Common myeloid progenitor, CD34-positive (primary cell): ENCODE results near the gene TMEM170B.

Source experiments
- CTCF ChIA-PET: fragments of 350-600 bp; sonication (Branson Sonifier 250); formaldehyde crosslinking; loops from one replicate; lab custom pipeline; 2021; ENCODE audit warnings: antibody characterized with exemption; lab: Charles Lee
- POLR2A ChIA-PET: fragments of 350-600 bp; sonication (Branson Sonifier 250); formaldehyde crosslinking; loops from one replicate; lab custom pipeline; 2021; ENCODE audit warnings: antibody characterized with exemption; lab: Charles Lee
- DNase-seq, 3 donors: peaks; one replicate each; pipeline versions ENCODE4 v3.0.0 to v3.0.0-alpha.2; 2013
- H3K27ac ChIP-seq, 2 experiments: 1 replicate in 1 of 2; 2 replicates in 1 of 2; pipeline ENCODE4 v1.7.0; 2013; ENCODE audit warnings: inconsistent platforms in 2 of 2, low read length in 2 of 2, mild to moderate bottlenecking in 2 of 2, low read depth in 1 of 2, moderate library complexity in 1 of 2; ENCODE audit not compliant: severe bottlenecking in 2 of 2, insufficient read depth in 1 of 2, poor library complexity in 1 of 2
- H3K27me3 ChIP-seq, 5 experiments: replicated peaks in 2 of 5; 1 replicate in 3 of 5; 2 replicates in 2 of 5; pipeline versions ENCODE4 v1.6.1 to v1.7.0; 2013; ENCODE audit warnings: low read length in 4 of 5, mild to moderate bottlenecking in 2 of 5, moderate library complexity in 2 of 5, inconsistent platforms in 1 of 5; ENCODE audit not compliant: insufficient read depth in 5 of 5, control insufficient read depth in 4 of 5
- H3K36me3 ChIP-seq, 4 experiments: 1 replicate in 2 of 4; 2 replicates in 2 of 4; pipeline versions ENCODE4 v1.6.1 to v1.7.0; 2013; ENCODE audit warnings: low read length in 3 of 4, control low read depth in 1 of 4, mild to moderate bottlenecking in 1 of 4; ENCODE audit not compliant: control insufficient read depth in 4 of 4, insufficient read depth in 4 of 4
- H3K4me1 ChIP-seq, 4 experiments: 1 replicate in 3 of 4; 2 replicates in 1 of 4; pipeline versions ENCODE4 v1.6.1 to v1.7.1; 2013; ENCODE audit warnings: low read length in 3 of 4, mild to moderate bottlenecking in 3 of 4, control low read depth in 1 of 4, inconsistent platforms in 1 of 4, moderate library complexity in 1 of 4; ENCODE audit not compliant: control insufficient read depth in 4 of 4, insufficient read depth in 4 of 4; ENCODE audit errors: control extremely low read depth in 1 of 4
- H3K4me3 ChIP-seq, 7 experiments: 1 replicate in 4 of 7; 2 replicates in 3 of 7; pipeline versions ENCODE4 v1.5.1 to v1.7.0; 2013; ENCODE audit warnings: mild to moderate bottlenecking in 7 of 7, low read length in 6 of 7, moderate library complexity in 6 of 7, inconsistent platforms in 2 of 7, low read depth in 2 of 7, control low read depth in 1 of 7; ENCODE audit not compliant: insufficient read depth in 4 of 7, control insufficient read depth in 1 of 7; ENCODE audit errors: extremely low read depth in 1 of 7
- H3K9me3 ChIP-seq, 5 experiments: 1 replicate in 4 of 5; 2 replicates in 1 of 5; pipeline versions ENCODE4 v1.6.1 to v1.7.1; 2013; ENCODE audit warnings: low read length in 4 of 5, mild to moderate bottlenecking in 2 of 5, inconsistent platforms in 1 of 5, low read depth in 1 of 5, moderate library complexity in 1 of 5; ENCODE audit not compliant: control insufficient read depth in 4 of 5, insufficient read depth in 2 of 5; ENCODE audit errors: control extremely low read depth in 1 of 5
- WGBS: methylation state at CpG from one replicate; pipeline ENCODE4 v1.1.5; 2013; ENCODE audit not compliant: insufficient coverage; 5-methylcytosine and 5-hydroxymethylcytosine counted together

Gene TMEM170B

GRCh38 chr6:11494786-11495564 is 42.6 kb upstream of the TMEM170B start:
- POLR2A ChIA-PET, result interaction anchor here (0.6 kb wide), 1 partner anchor 415 kb away, joined by 3 read pairs; no protein-coding TSS in a partner anchor
- WGBS, result 86% methylated on average over 5 of the region's 6 CpGs
- DNase-seq, result no peak
- no peaks in the 10 kb centered on the region for H3K36me3 ChIP-seq
- CTCF ChIA-PET, result interaction anchor here (0.7 to 10.1 kb wide), 21 partner anchors 8 to 547 kb away, joined by 3 to 103 read pairs (median 4); no protein-coding TSS in a partner anchor
- peaks cover 0 to 3% (median 0%) of the 10 kb centered on the region in 5 experiments for H3K9me3 ChIP-seq
- H3K4me3 ChIP-seq, result no peak overlapping the region
- H3K27ac ChIP-seq, result no peak overlapping the region
- H3K27me3 ChIP-seq, result peaks cover 0 to 1% (median 0%) of the 10 kb centered on the region in 5 experiments
- peaks cover 0 to 9% (median 8%) of the 10 kb centered on the region in 4 experiments for H3K4me1 ChIP-seq

GRCh38 chr6:11495565-11496145 is 41.9 kb upstream of the TMEM170B start:
- Histone ChIP-seq H3K36me3 (no peaks in the 10 kb centered on the region), H3K4me1 (peaks cover 0 to 9% (median 8%) of the 10 kb centered on the region in 4 experiments), H3K4me3 (no peak overlapping the region), H3K27me3 (no peaks in the 10 kb centered on the region), H3K9me3 (peaks cover 0 to 3% (median 0%) of the 10 kb centered on the region in 5 experiments), H3K27ac (no peak overlapping the region)
- DNase-seq, result no peak
- ChIA-PET CTCF (interaction anchor here (0.7 to 10.1 kb wide), 30 partner anchors 9 to 548 kb away, joined by 3 to 103 read pairs (median 5); no protein-coding TSS in a partner anchor), POLR2A (no interaction called here)
- 100% methylated on average over 1 of the region's 4 CpGs for WGBS

- WGBS, result 46% methylated on average over 4 of the region's 12 CpGs
- ChIA-PET POLR2A (no interaction called here), CTCF (interaction anchor here (0.7 to 10.1 kb wide), 40 partner anchors 9 to 1642 kb away, joined by 3 to 103 read pairs (median 4); partner anchors contain the start of gene NEDD9)
- peak overlapping the region in 1 of 7 experiments; percentile 9 for H3K4me3 ChIP-seq
- H3K9me3 ChIP-seq, result peaks cover 0 to 3% (median 0%) of the 10 kb centered on the region in 5 experiments
- H3K4me1 ChIP-seq, result peaks cover 0 to 9% (median 8%) of the 10 kb centered on the region in 4 experiments
- H3K27me3 ChIP-seq, result no peaks in the 10 kb centered on the region
- H3K36me3 ChIP-seq, result no peaks in the 10 kb centered on the region
- H3K27ac ChIP-seq, result no peak overlapping the region
- peak; percentile 83 to 92 (median 86) for DNase-seq
Measured at GRCh38 chr6:11496152-11497060, 41.1 kb upstream of the TMEM170B start.

GRCh38 chr6:11497107-11497506 is 40.4 kb upstream of the TMEM170B start:
- peaks cover 0 to 3% (median 0%) of the 10 kb centered on the region in 5 experiments for H3K9me3 ChIP-seq
- H3K36me3 ChIP-seq, result no peaks in the 10 kb centered on the region
- WGBS, result 82% methylated on average over 6 of the region's 9 CpGs
- no peaks in the 10 kb centered on the region for H3K27me3 ChIP-seq
- DNase-seq, result peak in 2 of 3 donors; percentile 13 to 17
- H3K4me3 ChIP-seq, result no peak overlapping the region
- ChIA-PET POLR2A (no interaction called here), CTCF (interaction anchor here (0.7 to 10.1 kb wide), 30 partner anchors 8 to 1641 kb away, joined by 3 to 103 read pairs (median 6); partner anchors contain the start of gene NEDD9)
- peaks cover 0 to 9% (median 8%) of the 10 kb centered on the region in 4 experiments for H3K4me1 ChIP-seq
- H3K27ac ChIP-seq, result no peak overlapping the region

GRCh38 chr6:11497881-11498280 is 39.7 kb upstream of the TMEM170B start:
- H3K27ac ChIP-seq, result no peak overlapping the region
- H3K9me3 ChIP-seq, result peaks cover 0 to 3% (median 0%) of the 10 kb centered on the region in 5 experiments
- no peaks in the 10 kb centered on the region for H3K27me3 ChIP-seq
- no peaks in the 10 kb centered on the region for H3K36me3 ChIP-seq
- ChIA-PET CTCF (interaction anchor here (1.0 to 10.1 kb wide), 10 partner anchors 10 to 547 kb away, joined by 3 to 103 read pairs (median 21); no protein-coding TSS in a partner anchor), POLR2A (interaction anchor here (0.6 kb wide), 1 partner anchor 10 kb away, joined by 3 read pairs; no protein-coding TSS in a partner anchor)
- 100% methylated on average over 1 of the region's 1 CpG for WGBS
- H3K4me1 ChIP-seq, result peaks cover 0 to 9% (median 6%) of the 10 kb centered on the region in 4 experiments
- H3K4me3 ChIP-seq, result no peak overlapping the region
- no peak for DNase-seq

GRCh38 chr6:11500008-11500407 is 37.5 kb upstream of the TMEM170B start:
- no peak overlapping the region for H3K27ac ChIP-seq
- H3K27me3 ChIP-seq, result no peaks in the 10 kb centered on the region
- no peaks in the 10 kb centered on the region for H3K36me3 ChIP-seq
- H3K4me1 ChIP-seq, result peaks cover 0 to 9% (median 6%) of the 10 kb centered on the region in 4 experiments
- peaks cover 0 to 3% (median 0%) of the 10 kb centered on the region in 5 experiments for H3K9me3 ChIP-seq
- no peak overlapping the region for H3K4me3 ChIP-seq
- CTCF ChIA-PET, result interaction anchor here (1.1 to 10.1 kb wide), 2 partner anchors 82 to 354 kb away, joined by 3 to 89 read pairs; no protein-coding TSS in a partner anchor
- POLR2A ChIA-PET, result no interaction called here
- WGBS, result no CpG with 5 or more reads among the region's 2 CpGs
- no peak for DNase-seq
